ENCODE data around the gene ZNF282. TPM values are rescaled to one million over a fixed set of nuclear protein-coding genes. Genes with fewer than 3 reads are reported as not detected.

Gene ZNF282
- 31.3 and 61.8 TPM in 2 replicates for total RNA-seq

GRCh38 chr7:149195180-149196150 lies at the start of gene ZNF282:
ZNF282 (plus strand) TSS chr7:149195546; CDS start chr7:149195590, 44 bp downstream.
- peak; percentile 91 for DNase-seq

- DNase-seq = peak; percentile 87
Measured at GRCh38 chr7:149147072-149147751, 48.1 kb upstream of the ZNF282 start, which contains the start of gene ZNF398. ZNF398 (plus strand) TSS chr7:149147453; CDS start chr7:149147743, 290 bp downstream.

GRCh38 chr7:149147752-149148653 lies 47.3 kb upstream of the ZNF282 start:
- DNase-seq = peak; percentile 74

- DNase-seq = no peak
Measured at GRCh38 chr7:149150981-149151380, 44.4 kb upstream of the ZNF282 start.

GRCh38 chr7:149153346-149153745 lies 42.0 kb upstream of the ZNF282 start:
- no peak for DNase-seq

GRCh38 chr7:149154056-149154455 lies 41.3 kb upstream of the ZNF282 start:
- DNase-seq = no peak

- no peak for DNase-seq
Measured at GRCh38 chr7:149156898-149157297, 38.4 kb upstream of the ZNF282 start.

- peak; percentile 26 for DNase-seq
Measured at GRCh38 chr7:149161241-149161848, 34.0 kb upstream of the ZNF282 start.

- DNase-seq = no peak
Measured at GRCh38 chr7:149166142-149166541, 29.2 kb upstream of the ZNF282 start.

GRCh38 chr7:149166630-149167352 lies 28.6 kb upstream of the ZNF282 start:
- no peak for DNase-seq

- peak; percentile 33 for DNase-seq
Measured at GRCh38 chr7:149171892-149172533, 23.3 kb upstream of the ZNF282 start.

- DNase-seq = no peak
Measured at GRCh38 chr7:149172534-149172920, 22.8 kb upstream of the ZNF282 start.

GRCh38 chr7:149175150-149175549 lies 20.2 kb upstream of the ZNF282 start:
- no peak for DNase-seq

- DNase-seq = no peak
Measured at GRCh38 chr7:149179241-149179640, 16.1 kb upstream of the ZNF282 start.

GRCh38 chr7:149180722-149181449 lies 14.5 kb upstream of the ZNF282 start:
- peak; percentile 29 for DNase-seq

- peak; percentile 5 for DNase-seq
Measured at GRCh38 chr7:149181450-149181790, 13.9 kb upstream of the ZNF282 start.

- DNase-seq = no peak
Measured at GRCh38 chr7:149184274-149184673, 11.1 kb upstream of the ZNF282 start.

GRCh38 chr7:149188213-149188612 lies 7.1 kb upstream of the ZNF282 start:
- no peak for DNase-seq

- peak; percentile 10 for DNase-seq
Measured at GRCh38 chr7:149188637-149189259, 6.6 kb upstream of the ZNF282 start.

GRCh38 chr7:149191851-149192250 lies 3.5 kb upstream of the ZNF282 start:
- no peak for DNase-seq
